MM.1S (cell line): ENCODE measurements around the gene PTPRD.
"Not testable (repeated sequence)": the region's sequence is repeated elsewhere in the genome, so short reads cannot be mapped to it uniquely, and the experiment has no call there.

ENCODE experiments used
- DNase-seq: peaks from one replicate; pipeline ENCODE4 v3.0.0-alpha.2; 2015
- H2AFZ ChIP-seq: fragments of 300-600 bp; sonication (generic); 2 replicates; pipeline ENCODE4 v1.6.0; 2016; ENCODE audit warnings: antibody characterized with exemption, low read length
- H3F3A ChIP-seq: fragments of 300-600 bp; sonication (generic); 2 replicates; pipeline ENCODE4 v1.6.1; 2016; ENCODE audit warnings: mild to moderate bottlenecking, antibody characterized with exemption, low read length, moderate library complexity, mixed read lengths; ENCODE audit not compliant: insufficient read depth
- H3K27ac ChIP-seq: fragments of 300-600 bp; sonication (generic); 2 replicates; pipeline ENCODE4 v1.5.1; 2016; ENCODE audit warnings: mild to moderate bottlenecking, low read length
- H3K27me3 ChIP-seq: fragments of 300-600 bp; sonication (generic); replicated peaks from 2 replicates; pipeline ENCODE4 v1.6.0; 2016; ENCODE audit warnings: low read length; ENCODE audit not compliant: insufficient read depth
- H3K36me3 ChIP-seq: fragments of 300-600 bp; sonication (generic); replicated peaks from 2 replicates; pipeline ENCODE4 v1.6.1; 2016; ENCODE audit warnings: mild to moderate bottlenecking, low read length, mixed read lengths; ENCODE audit not compliant: insufficient read depth
- H3K4me1 ChIP-seq: fragments of 300-600 bp; sonication (generic); 2 replicates; pipeline ENCODE4 v1.6.1; 2016; ENCODE audit warnings: low read length, mixed read lengths
- H3K4me2 ChIP-seq: fragments of 300-600 bp; sonication (generic); 2 replicates; pipeline ENCODE4 v1.6.0; 2016; ENCODE audit warnings: low read depth, low read length
- H3K4me3 ChIP-seq: fragments of 300-600 bp; sonication (generic); 2 replicates; pipeline ENCODE4 v1.5.1; 2016; ENCODE audit warnings: low read length, mixed read lengths
- H3K79me2 ChIP-seq: fragments of 300-600 bp; sonication (generic); 2 replicates; pipeline ENCODE4 v1.6.1; 2016; ENCODE audit warnings: mixed run types, low read length, mixed read lengths
- H3K9ac ChIP-seq: fragments of 300-600 bp; sonication (generic); 2 replicates; pipeline ENCODE4 v1.6.1; 2016; ENCODE audit warnings: low read length, mixed read lengths
- H3K9me2 ChIP-seq: fragments of 300-600 bp; sonication (generic); replicated peaks from 2 replicates; pipeline ENCODE4 v1.6.1; 2016; ENCODE audit warnings: mild to moderate bottlenecking, low read length, mixed read lengths; ENCODE audit not compliant: insufficient read depth
- H3K9me3 ChIP-seq: fragments of 300-600 bp; sonication (generic); replicated peaks from 2 replicates; pipeline ENCODE4 v1.6.1; 2016; ENCODE audit warnings: mild to moderate bottlenecking, low read length, mixed read lengths; ENCODE audit not compliant: insufficient read depth
- H4K20me1 ChIP-seq: fragments of 300-600 bp; sonication (generic); 2 replicates; pipeline ENCODE4 v1.6.1; 2016; ENCODE audit warnings: mild to moderate bottlenecking, low read length, moderate library complexity, mixed read lengths; ENCODE audit not compliant: insufficient read depth
- EZH2 ChIP-seq: fragments of 300-600 bp; sonication (generic); optimal IDR thresholded peaks from 2 replicates; pipeline ENCODE3; 2017; ENCODE audit warnings: low read depth, mild to moderate bottlenecking, antibody characterized with exemption, low read length, mixed read lengths
- EZH2phosphoT487 ChIP-seq: fragments of 300-600 bp; sonication (generic); IDR thresholded peaks from 2 replicates; pipeline ENCODE4 v1.6.1; 2018; ENCODE audit warnings: antibody characterized with exemption, low read length
- TF ChIP-seq, protein P1 (sequence below): fragments of 300-600 bp; sonication (generic); IDR thresholded peaks from 2 replicates; pipeline ENCODE4 v1.5.1; 2016; ENCODE audit warnings: antibody characterized with exemption, low read length, mixed read lengths

Gene PTPRD

DNA sequence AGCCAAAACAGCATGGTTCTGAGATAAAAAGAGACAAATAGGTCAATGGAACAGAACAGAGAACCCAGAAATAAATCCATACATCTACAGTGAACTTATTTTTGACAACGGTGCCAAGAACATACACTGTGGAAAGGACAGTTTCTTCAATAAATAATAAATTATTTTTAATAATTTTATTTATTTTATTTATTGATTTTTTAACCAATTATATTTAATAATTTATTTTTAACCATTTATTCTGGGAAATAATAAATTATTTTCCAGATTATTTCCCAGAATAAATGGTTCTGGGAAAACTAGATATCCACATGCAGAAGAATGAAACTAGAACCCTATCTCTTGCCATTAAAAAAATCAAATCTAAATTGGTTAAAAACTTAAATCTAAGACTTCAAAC, 1669.4 kb downstream of the PTPRD start:
- H3K4me2 ChIP-seq: no peak overlapping the region
- TF ChIP-seq EZH2 (no peak), EZH2phosphoT487 (no peak)
- H3K9ac ChIP-seq: no peak overlapping the region
- no peak overlapping the region for H2AFZ ChIP-seq
- no peak for DNase-seq
- no peaks in the 10 kb centered on the region for H3K27me3 ChIP-seq
- no peaks in the 10 kb centered on the region for H3K4me1 ChIP-seq
- no peak overlapping the region for H3K4me3 ChIP-seq
- H3F3A ChIP-seq: no peaks in the 10 kb centered on the region
- no peak overlapping the region for H3K27ac ChIP-seq
- H3K9me2 ChIP-seq: no peaks in the 10 kb centered on the region
- H3K79me2 ChIP-seq: no peaks in the 10 kb centered on the region
- no peaks in the 10 kb centered on the region for H3K9me3 ChIP-seq
- no peaks in the 10 kb centered on the region for H4K20me1 ChIP-seq
- H3K36me3 ChIP-seq: no peaks in the 10 kb centered on the region; the same call in 1 of the 2 replicates

DNA sequence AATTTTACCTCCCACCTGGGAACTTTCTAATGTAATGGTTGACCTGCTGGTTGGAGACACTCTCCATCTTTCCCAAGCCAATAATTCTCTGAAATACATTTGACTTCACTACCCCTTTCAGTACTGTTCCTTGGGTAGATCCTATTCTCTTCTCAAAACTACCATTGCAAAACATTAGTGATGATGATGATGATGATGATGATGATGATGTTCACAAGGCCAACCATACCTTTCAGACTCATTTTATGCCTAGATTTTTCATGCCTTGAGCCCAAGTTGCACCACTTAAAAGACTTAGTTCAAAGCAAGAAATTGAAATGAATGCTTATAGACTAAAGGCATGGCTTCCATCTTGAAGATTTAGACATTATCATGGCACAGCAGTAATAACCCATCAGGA, 1672.2 kb downstream of the PTPRD start:
- Histone ChIP-seq H3K79me2 (no peaks in the 10 kb centered on the region), H2AFZ (no peak overlapping the region), H3K9me3 (no peaks in the 10 kb centered on the region), H3F3A (no peaks in the 10 kb centered on the region), H3K27me3 (no peaks in the 10 kb centered on the region), H3K4me1 (no peaks in the 10 kb centered on the region), H3K9me2 (no peaks in the 10 kb centered on the region), H3K4me3 (no peak overlapping the region), H4K20me1 (no peaks in the 10 kb centered on the region), H3K9ac (no peak overlapping the region), H3K4me2 (no peak overlapping the region), H3K27ac (no peak overlapping the region), H3K36me3 (no peaks in the 10 kb centered on the region; the same call in 1 of the 2 replicates)
- TF ChIP-seq, protein P1, sequence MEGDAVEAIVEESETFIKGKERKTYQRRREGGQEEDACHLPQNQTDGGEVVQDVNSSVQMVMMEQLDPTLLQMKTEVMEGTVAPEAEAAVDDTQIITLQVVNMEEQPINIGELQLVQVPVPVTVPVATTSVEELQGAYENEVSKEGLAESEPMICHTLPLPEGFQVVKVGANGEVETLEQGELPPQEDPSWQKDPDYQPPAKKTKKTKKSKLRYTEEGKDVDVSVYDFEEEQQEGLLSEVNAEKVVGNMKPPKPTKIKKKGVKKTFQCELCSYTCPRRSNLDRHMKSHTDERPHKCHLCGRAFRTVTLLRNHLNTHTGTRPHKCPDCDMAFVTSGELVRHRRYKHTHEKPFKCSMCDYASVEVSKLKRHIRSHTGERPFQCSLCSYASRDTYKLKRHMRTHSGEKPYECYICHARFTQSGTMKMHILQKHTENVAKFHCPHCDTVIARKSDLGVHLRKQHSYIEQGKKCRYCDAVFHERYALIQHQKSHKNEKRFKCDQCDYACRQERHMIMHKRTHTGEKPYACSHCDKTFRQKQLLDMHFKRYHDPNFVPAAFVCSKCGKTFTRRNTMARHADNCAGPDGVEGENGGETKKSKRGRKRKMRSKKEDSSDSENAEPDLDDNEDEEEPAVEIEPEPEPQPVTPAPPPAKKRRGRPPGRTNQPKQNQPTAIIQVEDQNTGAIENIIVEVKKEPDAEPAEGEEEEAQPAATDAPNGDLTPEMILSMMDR: no peak
- no peak for TF ChIP-seq EZH2
- no peak for TF ChIP-seq EZH2phosphoT487
- DNase-seq: no peak

GRCh38 chr9:8926461-8926860, 1686.3 kb downstream of the PTPRD start:
- no peaks in the 10 kb centered on the region for H3K9me2 ChIP-seq
- no peak for DNase-seq
- H3K9me3 ChIP-seq: no peaks in the 10 kb centered on the region
- H3K4me1 ChIP-seq: no peaks in the 10 kb centered on the region
- no peaks in the 10 kb centered on the region for H3K79me2 ChIP-seq
- H3K4me2 ChIP-seq: no peak overlapping the region
- no peak overlapping the region for H2AFZ ChIP-seq
- H4K20me1 ChIP-seq: no peaks in the 10 kb centered on the region
- H3K4me3 ChIP-seq: no peak overlapping the region
- H3K27me3 ChIP-seq: no peaks in the 10 kb centered on the region
- no peak overlapping the region for H3K27ac ChIP-seq
- TF ChIP-seq, protein P1: no peak
- TF ChIP-seq EZH2: no peak
- no peak for TF ChIP-seq EZH2phosphoT487
- H3K9ac ChIP-seq: no peak overlapping the region
- no peaks in the 10 kb centered on the region for H3F3A ChIP-seq
- H3K36me3 ChIP-seq: no peaks in the 10 kb centered on the region

- Histone ChIP-seq H3K4me1 (no peaks in the 10 kb centered on the region), H3K36me3 (no peaks in the 10 kb centered on the region), H3K27ac (no peak overlapping the region), H2AFZ (no peak overlapping the region), H3K4me3 (no peak overlapping the region), H3K27me3 (no peaks in the 10 kb centered on the region), H3K9ac (no peak overlapping the region), H3K79me2 (no peaks in the 10 kb centered on the region), H3K9me3 (no peaks in the 10 kb centered on the region), H3F3A (no peaks in the 10 kb centered on the region), H4K20me1 (no peaks in the 10 kb centered on the region), H3K9me2 (no peaks in the 10 kb centered on the region), H3K4me2 (no peak overlapping the region)
- no peak for DNase-seq
- no peak for TF ChIP-seq EZH2
- TF ChIP-seq, protein P1: no peak
- TF ChIP-seq EZH2phosphoT487: no peak
These were observed 1688.2 kb downstream of the PTPRD start for GRCh38 chr9:8924562-8924961.

GRCh38 chr9:8920478-8921183, 1692.2 kb downstream of the PTPRD start:
- not testable (repeated sequence) for H3K36me3 ChIP-seq, H3K4me3 ChIP-seq, H3K9me2 ChIP-seq, H3K79me2 ChIP-seq, H3K4me1 ChIP-seq, H3K9ac ChIP-seq, DNase-seq, H3K9me3 ChIP-seq, H3K4me2 ChIP-seq, H4K20me1 ChIP-seq, H3K27ac ChIP-seq, H3K27me3 ChIP-seq, H2AFZ ChIP-seq
- H3F3A ChIP-seq: peaks cover 22% of the 10 kb centered on the region
